Right atrium auricular region (tissue), 2 donors: Measurements from ENCODE around the gene ZCCHC4. TPM values are rescaled to one million over a fixed set of nuclear protein-coding genes. Genes with fewer than 3 reads are reported as not detected.

Experiments
- DNase-seq: peaks from one replicate; pipeline ENCODE4 v3.0.0-alpha.2; 2019; ENCODE audit warnings: low spot score
- H3K27ac ChIP-seq, 2 donors: fragments of 200-600 bp; sonication (generic); 1 replicate in 1 of 2; 2 replicates in 1 of 2; pipeline ENCODE4 v1.5.1; 2016 to 2019
- H3K27me3 ChIP-seq, 2 donors: fragments of 200-600 bp; sonication (generic); one replicate each; pipeline versions ENCODE4 v1.5.1 to v1.6.0; 2017 to 2019
- H3K36me3 ChIP-seq: fragments of 200-600 bp; sonication (generic); one replicate; pipeline ENCODE4 v1.5.1; 2016
- H3K4me1 ChIP-seq, 2 donors: fragments of 200-600 bp; sonication (generic); one replicate each; pipeline versions ENCODE4 v1.5.1 to v1.6.0; 2017 to 2019
- H3K4me3 ChIP-seq, 2 donors: fragments of 200-600 bp; sonication (generic); 1 replicate in 1 of 2; 2 replicates in 1 of 2; pipeline ENCODE4 v1.5.1; 2017 to 2019; ENCODE audit warnings: mild to moderate bottlenecking in 1 of 2, moderate library complexity in 1 of 2
- H3K9me3 ChIP-seq, 2 donors: fragments of 200-600 bp; sonication (generic); one replicate each; pipeline ENCODE4 v1.5.1; 2019
- total RNA-seq, 2 donors: library from RNA; depleted of rRNA; stranded (reverse); fragments of >200 nt; gene quantifications; one replicate each; pipeline ENCODE4 v1.1.0, GENCODE V29; 2016
- TF ChIP-seq, protein P1 (sequence below), 2 donors: fragments of 200-600 bp; sonication (generic); IDR thresholded peaks; one replicate each; pipeline ENCODE4 v1.5.1; 2019; ENCODE audit warnings: antibody characterized with exemption in 2 of 2

Gene ZCCHC4
- total RNA-seq, 2 donors from 2014 or later, result 7.4 to 7.9 TPM

DNA sequence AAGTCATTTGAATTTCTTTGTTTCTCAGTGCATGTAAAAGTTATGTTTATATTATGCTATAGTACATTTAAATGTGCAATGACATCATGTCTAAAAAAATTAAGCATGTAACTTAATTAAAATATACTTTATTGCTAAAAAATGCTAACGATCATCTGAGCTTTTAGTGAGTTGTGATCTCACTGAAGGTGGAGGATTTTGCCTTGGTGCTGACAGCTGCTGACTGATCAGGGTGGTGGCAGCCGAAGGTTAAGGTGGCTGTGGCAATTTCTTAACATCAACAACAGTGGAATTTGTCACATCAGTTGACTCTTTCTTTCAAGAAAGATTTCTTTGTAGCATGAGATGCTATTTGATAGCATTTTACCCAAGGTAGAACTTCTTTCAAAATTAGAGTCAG, 71.1 kb downstream of the ZCCHC4 start:
- Histone ChIP-seq H3K9me3 (no peaks in the 10 kb centered on the region), H3K36me3 (peaks cover 26% of the 10 kb centered on the region), H3K4me1 (peaks cover 0 to 14% of the 10 kb centered on the region in 2 donors), H3K4me3 (no peak overlapping the region), H3K27me3 (no peaks in the 10 kb centered on the region), H3K27ac (no peak overlapping the region)
- TF ChIP-seq, protein P1, sequence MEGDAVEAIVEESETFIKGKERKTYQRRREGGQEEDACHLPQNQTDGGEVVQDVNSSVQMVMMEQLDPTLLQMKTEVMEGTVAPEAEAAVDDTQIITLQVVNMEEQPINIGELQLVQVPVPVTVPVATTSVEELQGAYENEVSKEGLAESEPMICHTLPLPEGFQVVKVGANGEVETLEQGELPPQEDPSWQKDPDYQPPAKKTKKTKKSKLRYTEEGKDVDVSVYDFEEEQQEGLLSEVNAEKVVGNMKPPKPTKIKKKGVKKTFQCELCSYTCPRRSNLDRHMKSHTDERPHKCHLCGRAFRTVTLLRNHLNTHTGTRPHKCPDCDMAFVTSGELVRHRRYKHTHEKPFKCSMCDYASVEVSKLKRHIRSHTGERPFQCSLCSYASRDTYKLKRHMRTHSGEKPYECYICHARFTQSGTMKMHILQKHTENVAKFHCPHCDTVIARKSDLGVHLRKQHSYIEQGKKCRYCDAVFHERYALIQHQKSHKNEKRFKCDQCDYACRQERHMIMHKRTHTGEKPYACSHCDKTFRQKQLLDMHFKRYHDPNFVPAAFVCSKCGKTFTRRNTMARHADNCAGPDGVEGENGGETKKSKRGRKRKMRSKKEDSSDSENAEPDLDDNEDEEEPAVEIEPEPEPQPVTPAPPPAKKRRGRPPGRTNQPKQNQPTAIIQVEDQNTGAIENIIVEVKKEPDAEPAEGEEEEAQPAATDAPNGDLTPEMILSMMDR (IDR thresholded peaks at IDR 0.05), result no peak
- no peak for DNase-seq

DNA sequence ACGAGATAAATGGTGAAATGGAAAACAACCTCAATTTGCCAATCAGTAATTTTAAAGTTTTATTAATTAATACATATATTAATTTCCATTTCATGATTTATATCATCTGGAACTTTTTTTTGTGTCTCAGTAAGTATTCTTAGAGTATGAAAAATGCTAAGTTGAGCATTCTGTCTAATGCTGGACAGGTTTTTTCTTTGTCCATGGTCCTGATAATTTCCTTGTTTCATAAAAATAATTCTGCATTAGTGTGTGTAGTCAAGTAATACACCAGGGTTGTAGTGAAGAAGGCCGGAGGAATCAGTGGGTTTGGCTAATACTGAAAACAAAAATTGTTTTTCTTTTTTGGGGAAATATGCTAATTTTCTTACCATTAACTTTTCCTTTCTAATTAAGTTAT, 74.4 kb downstream of the ZCCHC4 start:
- Histone ChIP-seq H3K27me3 (no peaks in the 10 kb centered on the region), H3K36me3 (peaks cover 51% of the 10 kb centered on the region), H3K9me3 (no peaks in the 10 kb centered on the region), H3K4me3 (no peak overlapping the region), H3K4me1 (no peaks in the 10 kb centered on the region), H3K27ac (no peak overlapping the region)
- DNase-seq, result no peak
- TF ChIP-seq, protein P1 (IDR thresholded peaks at IDR 0.05), result no peak

DNA sequence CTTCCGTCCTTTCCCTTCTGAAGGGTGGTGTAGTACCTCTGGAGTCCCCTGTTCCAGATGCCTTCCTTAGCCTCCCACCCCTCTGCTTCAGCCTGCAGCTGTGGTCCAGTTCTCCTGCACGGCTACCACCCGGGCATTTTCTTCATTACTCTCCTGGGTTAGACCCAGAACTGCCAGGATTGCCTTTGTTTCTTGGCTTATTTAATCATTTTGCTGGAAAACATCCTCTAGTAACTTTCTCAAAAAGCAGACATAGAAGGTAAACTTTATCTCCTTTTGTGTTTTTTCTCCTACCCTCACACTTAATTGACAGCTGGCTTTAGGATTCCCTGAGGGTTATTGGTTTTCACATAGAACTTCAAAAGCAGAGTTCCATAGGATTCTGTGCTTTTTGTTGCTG, 84.7 kb downstream of the ZCCHC4 start:
- Histone ChIP-seq H3K27ac (no peak overlapping the region), H3K36me3 (peaks cover 69% of the 10 kb centered on the region), H3K9me3 (no peaks in the 10 kb centered on the region), H3K4me1 (no peaks in the 10 kb centered on the region), H3K27me3 (no peaks in the 10 kb centered on the region), H3K4me3 (no peak overlapping the region)
- TF ChIP-seq, protein P1 (IDR thresholded peaks at IDR 0.05), result no peak
- no peak for DNase-seq

DNA sequence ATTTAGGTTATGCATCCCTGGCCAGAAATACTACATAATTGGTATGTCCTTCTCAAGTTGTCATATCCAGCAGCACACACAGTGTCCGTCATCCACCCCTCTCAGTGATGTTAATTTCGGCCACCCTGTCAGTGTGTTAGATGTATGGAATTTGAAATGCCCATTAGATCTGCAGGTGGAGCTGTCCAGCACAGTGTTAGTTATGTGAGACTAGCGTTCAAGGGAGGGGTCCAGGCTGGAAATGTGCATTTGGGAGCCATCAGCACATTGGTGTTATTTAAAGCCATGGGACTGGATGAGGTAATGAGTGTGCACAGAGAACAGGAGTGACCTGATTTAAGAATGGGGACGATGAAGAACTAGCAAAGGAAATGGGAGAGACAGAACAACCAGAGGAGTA, 86.9 kb downstream of the ZCCHC4 start:
- TF ChIP-seq, protein P1 (IDR thresholded peaks at IDR 0.05), result no peak
- no peak for DNase-seq
- Histone ChIP-seq H3K4me1 (no peaks in the 10 kb centered on the region), H3K4me3 (no peak overlapping the region), H3K27me3 (no peaks in the 10 kb centered on the region), H3K9me3 (no peaks in the 10 kb centered on the region), H3K36me3 (peaks cover 74% of the 10 kb centered on the region), H3K27ac (no peak overlapping the region)

DNA sequence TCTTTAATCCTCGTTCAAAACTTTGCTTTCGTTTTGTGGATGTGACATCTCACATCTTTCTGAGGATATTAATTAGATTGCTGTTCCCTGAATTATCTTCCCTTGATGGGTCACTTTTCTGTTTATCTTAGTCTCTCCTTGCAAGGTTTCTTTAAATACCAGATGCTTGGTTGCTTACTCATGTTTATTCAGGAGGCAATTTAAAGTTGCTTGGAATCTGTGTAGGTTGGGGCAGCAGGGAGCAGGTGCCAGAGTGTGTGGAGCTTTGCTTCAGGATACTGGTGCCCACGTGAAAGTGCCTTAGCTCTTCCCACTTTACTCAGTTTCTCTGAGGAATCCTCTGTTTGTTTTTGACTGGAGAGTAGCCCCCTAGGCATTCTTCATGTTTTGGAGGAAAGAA, 88.5 kb downstream of the ZCCHC4 start:
- H3K4me3 ChIP-seq, result no peak overlapping the region
- peaks cover 79% of the 10 kb centered on the region for H3K36me3 ChIP-seq
- H3K27me3 ChIP-seq, result no peaks in the 10 kb centered on the region
- H3K9me3 ChIP-seq, result no peaks in the 10 kb centered on the region
- DNase-seq, result no peak
- TF ChIP-seq, protein P1 (IDR thresholded peaks at IDR 0.05), result no peak
- no peaks in the 10 kb centered on the region for H3K4me1 ChIP-seq
- no peak overlapping the region for H3K27ac ChIP-seq

DNA sequence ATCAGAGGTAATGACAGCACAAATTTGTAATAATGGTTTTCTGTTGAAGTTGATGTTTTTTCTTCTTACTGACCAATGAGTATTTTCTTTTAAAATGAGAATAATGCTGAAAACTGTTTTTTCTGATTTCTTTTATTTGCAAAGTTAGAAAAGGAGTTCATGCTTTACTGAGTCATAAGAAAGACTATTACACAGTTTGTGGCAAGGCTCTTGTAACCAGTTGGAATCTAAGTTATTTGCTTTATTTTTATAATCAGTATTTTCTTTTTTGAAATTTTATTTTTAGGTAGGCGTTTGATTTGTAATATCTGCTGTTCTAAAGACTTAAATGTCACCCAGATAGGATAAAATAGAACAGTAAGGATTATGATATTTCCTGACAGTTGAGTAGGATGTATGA, 89.9 kb downstream of the ZCCHC4 start:
- H3K27me3 ChIP-seq, result no peaks in the 10 kb centered on the region
- H3K4me3 ChIP-seq, result no peak overlapping the region
- H3K9me3 ChIP-seq, result no peaks in the 10 kb centered on the region
- H3K27ac ChIP-seq, result no peak overlapping the region
- no peaks in the 10 kb centered on the region for H3K4me1 ChIP-seq
- TF ChIP-seq, protein P1 (IDR thresholded peaks at IDR 0.05), result no peak
- no peak for DNase-seq
- H3K36me3 ChIP-seq, result peaks cover 76% of the 10 kb centered on the region
